ENCODE results near the gene JPH4. TPM values are rescaled to one million over a fixed set of nuclear protein-coding genes. Genes with fewer than 3 reads are reported as not detected.

JPH4 gene
- total RNA-seq, 5 donors from 2014 or later (not counting 1 experiment from before 2014, with no cell fraction given): 0.10 to 0.13 TPM; not detected in 3

DNA sequence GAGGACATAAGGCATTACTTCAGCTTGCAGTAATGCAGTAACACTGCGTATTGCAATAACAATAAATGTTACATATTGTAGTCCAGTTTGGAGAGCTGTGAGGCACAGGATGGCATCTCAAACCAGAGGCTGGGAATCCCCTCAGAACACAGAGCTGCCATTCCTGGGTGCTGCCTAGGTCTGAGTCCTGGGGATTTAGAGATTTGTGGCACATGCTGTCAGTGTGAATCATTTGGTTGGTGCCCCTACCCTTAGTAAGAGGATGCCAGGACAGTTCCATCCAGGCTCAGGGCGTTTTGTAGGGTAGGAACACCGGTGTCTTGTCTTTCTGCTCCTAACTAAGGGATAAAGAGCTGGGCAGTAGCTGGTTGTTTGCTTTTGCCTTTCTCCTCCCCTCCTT is 49.6 kb downstream of the JPH4 start:
- no peak overlapping the region for H3K27ac Mint-ChIP-seq
- POLR2A ChIA-PET: no interaction called here
- 100% methylated on average over 1 of the region's 3 CpGs for WGBS (ENCODE audit: insufficient coverage)

GRCh38 chr14:23528555-23528954 is 50.0 kb downstream of the JPH4 start:
- Histone ChIP-seq H3K27ac (ENCODE audit: low read length) (no peak overlapping the region), H3K4me3 (ENCODE audit: control insufficient read depth in 1 of 2, extremely low read depth in 1 of 2, low read length in 1 of 2) (no peak overlapping the region), H3K27me3 (replicated peaks in 1 of 2; ENCODE audit: control insufficient read depth in 2 of 2, extremely low read depth in 1 of 2, insufficient read depth in 2 of 2, low read length in 1 of 2) (peaks cover 0 to 3% of the 10 kb centered on the region in 2 experiments), H3K4me1 (ENCODE audit: control insufficient read depth in 1 of 2, extremely low read depth in 1 of 2, insufficient read depth in 2 of 2, low read length in 2 of 2) (peaks cover 0 to 4% of the 10 kb centered on the region in 2 experiments), H3K36me3 (ENCODE audit: control insufficient read depth in 2 of 2, extremely low read depth in 1 of 2, insufficient read depth in 1 of 2, low read length in 1 of 2) (no peaks in the 10 kb centered on the region), H3K9me3 (no peaks in the 10 kb centered on the region)
- ATAC-seq (replicated peaks in 1 of 4): no peak
- 75% methylated on average over 1 of the region's 1 CpG for WGBS (ENCODE audit: insufficient coverage)
- H3K4me3 Mint-ChIP-seq: no peak overlapping the region
- H3K27ac Mint-ChIP-seq: no peak overlapping the region
- no peaks in the 10 kb centered on the region for H3K36me3 Mint-ChIP-seq
- H3K27me3 Mint-ChIP-seq: no peaks in the 10 kb centered on the region
- ChIA-PET CTCF (no interaction called here), POLR2A (no interaction called here)
- no peak for DNase-seq
- peaks cover 0 to 5% (median 4%) of the 10 kb centered on the region in 3 donors for H3K4me1 Mint-ChIP-seq
- H3K9me3 Mint-ChIP-seq: no peaks in the 10 kb centered on the region

More for the DNA sequence above, 49.6 kb downstream of the JPH4 start:
- DNase-seq (no peak), ATAC-seq (replicated peaks in 1 of 4) (no peak)
- H3K9me3 ChIP-seq: no peaks in the 10 kb centered on the region
- Mint-ChIP-seq H3K36me3 (no peaks in the 10 kb centered on the region), H3K4me1 (peaks cover 0 to 5% (median 4%) of the 10 kb centered on the region in 3 donors), H3K27me3 (no peaks in the 10 kb centered on the region), H3K4me3 (no peak overlapping the region), H3K9me3 (no peaks in the 10 kb centered on the region)
- peaks cover 0 to 3% of the 10 kb centered on the region in 2 experiments for H3K27me3 ChIP-seq (replicated peaks in 1 of 2; ENCODE audit: control insufficient read depth in 2 of 2, extremely low read depth in 1 of 2, insufficient read depth in 2 of 2, low read length in 1 of 2)
- H3K27ac ChIP-seq (ENCODE audit: low read length): no peak overlapping the region
- no peaks in the 10 kb centered on the region for H3K36me3 ChIP-seq (ENCODE audit: control insufficient read depth in 2 of 2, extremely low read depth in 1 of 2, insufficient read depth in 1 of 2, low read length in 1 of 2)
- H3K4me1 ChIP-seq (ENCODE audit: control insufficient read depth in 1 of 2, extremely low read depth in 1 of 2, insufficient read depth in 2 of 2, low read length in 2 of 2): peaks cover 0 to 4% of the 10 kb centered on the region in 2 experiments
- no peak overlapping the region for H3K4me3 ChIP-seq (ENCODE audit: control insufficient read depth in 1 of 2, extremely low read depth in 1 of 2, low read length in 1 of 2)
- CTCF ChIA-PET: no interaction called here

DNA sequence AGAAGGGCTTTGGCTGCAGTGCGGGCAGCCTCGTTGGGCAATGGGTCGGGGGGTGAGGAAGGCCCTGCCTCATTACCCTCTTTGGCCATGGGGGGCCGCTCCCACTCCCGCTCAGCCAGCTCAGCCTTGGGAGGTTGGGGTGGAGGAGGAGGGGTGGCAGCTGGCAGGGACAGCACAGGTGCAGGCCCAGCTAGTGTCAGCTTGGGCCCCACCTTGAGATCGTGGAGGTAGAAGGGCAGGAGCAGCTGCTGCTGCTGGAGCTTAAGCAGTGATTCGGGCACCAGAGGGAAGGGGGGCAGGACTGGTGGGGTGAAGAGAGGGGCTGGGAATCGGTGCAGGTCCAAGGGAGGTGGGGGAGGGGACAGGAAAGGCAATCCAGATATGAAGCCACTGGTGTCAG is 53.0 kb downstream of the JPH4 start:
- peaks cover 4% of the 10 kb centered on the region for H3K36me3 Mint-ChIP-seq
- DNase-seq (no peak), ATAC-seq (replicated peaks in 1 of 4) (no peak)
- Histone ChIP-seq H3K36me3 (ENCODE audit: control insufficient read depth in 2 of 2, extremely low read depth in 1 of 2, insufficient read depth in 1 of 2, low read length in 1 of 2) (no peaks in the 10 kb centered on the region), H3K27me3 (replicated peaks in 1 of 2; ENCODE audit: control insufficient read depth in 2 of 2, extremely low read depth in 1 of 2, insufficient read depth in 2 of 2, low read length in 1 of 2) (peaks cover 0 to 7% of the 10 kb centered on the region in 2 experiments), H3K4me3 (ENCODE audit: control insufficient read depth in 1 of 2, extremely low read depth in 1 of 2, low read length in 1 of 2) (no peak overlapping the region), H3K27ac (ENCODE audit: low read length) (no peak overlapping the region), H3K4me1 (ENCODE audit: control insufficient read depth in 1 of 2, extremely low read depth in 1 of 2, insufficient read depth in 2 of 2, low read length in 2 of 2) (no peaks in the 10 kb centered on the region), H3K9me3 (no peaks in the 10 kb centered on the region)
- POLR2A ChIA-PET: no interaction called here
- H3K9me3 Mint-ChIP-seq: no peaks in the 10 kb centered on the region
- no peak overlapping the region for H3K4me3 Mint-ChIP-seq
- peaks cover 0 to 4% (median 0%) of the 10 kb centered on the region in 3 donors for H3K4me1 Mint-ChIP-seq
- CTCF ChIA-PET: no interaction called here
- 83% methylated on average over 4 of the region's 8 CpGs for WGBS (ENCODE audit: insufficient coverage)
- H3K27me3 Mint-ChIP-seq: no peaks in the 10 kb centered on the region
- no peak overlapping the region for H3K27ac Mint-ChIP-seq

DNA sequence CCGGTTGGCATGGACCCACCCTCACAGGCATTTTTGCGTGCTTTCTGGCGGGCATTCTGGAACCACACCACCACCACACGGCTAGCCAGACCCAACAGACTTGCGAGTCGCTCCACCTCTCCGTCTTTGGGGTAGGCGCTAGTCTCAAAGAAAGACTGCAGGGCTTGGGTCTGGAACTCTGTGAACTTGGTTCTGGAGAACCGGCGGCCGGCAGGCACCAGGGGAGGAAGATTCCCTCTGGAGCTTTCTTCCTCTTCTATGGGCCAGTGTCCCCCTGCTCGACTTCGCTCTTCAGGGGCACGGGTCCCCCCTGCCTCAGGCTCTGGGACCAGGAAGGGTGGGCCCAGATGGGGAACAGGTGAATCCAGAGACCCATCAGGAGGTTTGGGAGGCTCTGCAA is 53.6 kb downstream of the JPH4 start:
- no peaks in the 10 kb centered on the region for H3K9me3 Mint-ChIP-seq
- H3K27ac Mint-ChIP-seq: no peak overlapping the region
- peaks cover 4% of the 10 kb centered on the region for H3K36me3 Mint-ChIP-seq
- H3K4me1 Mint-ChIP-seq: no peaks in the 10 kb centered on the region
- H3K27me3 ChIP-seq (replicated peaks in 1 of 2; ENCODE audit: control insufficient read depth in 2 of 2, extremely low read depth in 1 of 2, insufficient read depth in 2 of 2, low read length in 1 of 2): peaks cover 0 to 7% of the 10 kb centered on the region in 2 experiments
- H3K27ac ChIP-seq (ENCODE audit: low read length): no peak overlapping the region
- WGBS (ENCODE audit: insufficient coverage): 88% methylated on average over 11 of the region's 14 CpGs
- H3K9me3 ChIP-seq: no peaks in the 10 kb centered on the region
- ATAC-seq (replicated peaks in 1 of 4): no peak
- H3K4me3 ChIP-seq (ENCODE audit: control insufficient read depth in 1 of 2, extremely low read depth in 1 of 2, low read length in 1 of 2): no peak overlapping the region
- H3K36me3 ChIP-seq (ENCODE audit: control insufficient read depth in 2 of 2, extremely low read depth in 1 of 2, insufficient read depth in 1 of 2, low read length in 1 of 2): no peaks in the 10 kb centered on the region
- ChIA-PET CTCF (no interaction called here), POLR2A (no interaction called here)
- no peak for DNase-seq
- H3K4me3 Mint-ChIP-seq: no peak overlapping the region
- H3K4me1 ChIP-seq (ENCODE audit: control insufficient read depth in 1 of 2, extremely low read depth in 1 of 2, insufficient read depth in 2 of 2, low read length in 2 of 2): no peaks in the 10 kb centered on the region
- H3K27me3 Mint-ChIP-seq: no peaks in the 10 kb centered on the region

DNA sequence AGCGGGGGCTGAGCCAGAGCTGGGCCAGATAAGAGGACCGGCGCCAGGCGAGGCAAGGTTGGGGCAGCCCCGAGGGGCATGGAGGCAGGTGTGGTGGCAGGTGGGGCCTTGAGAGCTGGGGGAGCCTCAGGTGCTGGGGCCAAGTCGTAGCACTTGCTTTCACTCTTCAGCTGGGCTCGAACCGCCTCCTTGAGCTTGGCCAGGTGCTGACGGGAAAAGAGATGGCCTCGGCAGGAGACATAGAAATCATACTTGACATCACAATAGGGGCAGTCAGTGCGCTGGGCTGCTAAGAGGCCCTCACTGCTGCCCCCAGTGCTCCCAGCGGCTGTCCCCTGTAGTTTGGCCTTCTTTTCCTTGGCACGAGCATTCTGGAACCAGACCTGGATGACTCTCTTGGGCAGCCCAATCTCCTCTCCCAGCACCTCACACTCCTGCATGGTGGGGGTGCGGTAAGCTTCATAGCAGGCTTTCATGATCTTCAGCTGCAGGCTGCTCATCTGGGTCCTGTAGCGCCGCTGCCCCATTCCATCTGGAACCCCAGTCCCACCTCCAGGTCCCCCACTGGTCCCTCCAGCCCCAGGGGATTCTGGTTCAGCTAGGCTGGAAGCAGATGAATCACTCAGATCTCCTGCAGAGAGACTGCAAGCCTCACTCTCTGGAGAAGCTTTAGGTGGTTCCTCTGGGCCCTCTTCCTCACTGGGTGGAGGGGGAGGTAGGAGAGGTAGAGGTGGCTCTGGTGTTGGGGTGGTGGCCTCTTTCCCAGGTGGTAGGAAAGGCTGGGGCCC is 55.2 kb downstream of the JPH4 start:
- peaks cover 0 to 4% of the 10 kb centered on the region in 2 experiments for H3K27me3 ChIP-seq (replicated peaks in 1 of 2; ENCODE audit: control insufficient read depth in 2 of 2, extremely low read depth in 1 of 2, insufficient read depth in 2 of 2, low read length in 1 of 2)
- CTCF ChIA-PET: no interaction called here
- POLR2A ChIA-PET: no interaction called here
- no peak overlapping the region for H3K4me3 Mint-ChIP-seq
- H3K4me1 ChIP-seq (ENCODE audit: control insufficient read depth in 1 of 2, extremely low read depth in 1 of 2, insufficient read depth in 2 of 2, low read length in 2 of 2): no peaks in the 10 kb centered on the region
- WGBS (ENCODE audit: insufficient coverage): 91% methylated on average over 12 of the region's 16 CpGs
- ATAC-seq (replicated peaks in 1 of 4) (no peak), DNase-seq (no peak)
- H3K36me3 ChIP-seq (ENCODE audit: control insufficient read depth in 2 of 2, extremely low read depth in 1 of 2, insufficient read depth in 1 of 2, low read length in 1 of 2): no peaks in the 10 kb centered on the region
- no peaks in the 10 kb centered on the region for H3K27me3 Mint-ChIP-seq
- no peaks in the 10 kb centered on the region for H3K9me3 ChIP-seq
- no peaks in the 10 kb centered on the region for H3K4me1 Mint-ChIP-seq
- no peak overlapping the region for H3K4me3 ChIP-seq (ENCODE audit: control insufficient read depth in 1 of 2, extremely low read depth in 1 of 2, low read length in 1 of 2)
- H3K27ac ChIP-seq (ENCODE audit: low read length): no peak overlapping the region
- H3K36me3 Mint-ChIP-seq: peaks cover 4% of the 10 kb centered on the region
- no peaks in the 10 kb centered on the region for H3K9me3 Mint-ChIP-seq
- H3K27ac Mint-ChIP-seq: no peak overlapping the region

GRCh38 chr14:23522643-23523198 is 55.9 kb downstream of the JPH4 start:
- no peak overlapping the region for H3K27ac ChIP-seq (ENCODE audit: low read length)
- H3K27me3 ChIP-seq (replicated peaks in 1 of 2; ENCODE audit: control insufficient read depth in 2 of 2, extremely low read depth in 1 of 2, insufficient read depth in 2 of 2, low read length in 1 of 2): peaks cover 0 to 4% of the 10 kb centered on the region in 2 experiments
- Mint-ChIP-seq H3K4me1 (no peaks in the 10 kb centered on the region), H3K27me3 (no peaks in the 10 kb centered on the region), H3K4me3 (no peak overlapping the region), H3K36me3 (peaks cover 4% of the 10 kb centered on the region), H3K27ac (no peak overlapping the region), H3K9me3 (no peaks in the 10 kb centered on the region)
- H3K4me3 ChIP-seq (ENCODE audit: control insufficient read depth in 1 of 2, extremely low read depth in 1 of 2, low read length in 1 of 2): no peak overlapping the region
- H3K36me3 ChIP-seq (ENCODE audit: control insufficient read depth in 2 of 2, extremely low read depth in 1 of 2, insufficient read depth in 1 of 2, low read length in 1 of 2): no peaks in the 10 kb centered on the region
- POLR2A ChIA-PET: no interaction called here
- H3K4me1 ChIP-seq (ENCODE audit: control insufficient read depth in 1 of 2, extremely low read depth in 1 of 2, insufficient read depth in 2 of 2, low read length in 2 of 2): no peaks in the 10 kb centered on the region
- ATAC-seq (replicated peaks in 1 of 4) (no peak), DNase-seq (no peak)
- CTCF ChIA-PET: no interaction called here
- no peaks in the 10 kb centered on the region for H3K9me3 ChIP-seq
- 82% methylated on average over 1 of the region's 9 CpGs for WGBS (ENCODE audit: insufficient coverage)
